ENCODE measurements around the gene COL6A1.
A peak's percentile ranks its signal among the peaks of the same experiment; 100 is the strongest.

The COL6A1 gene

GRCh38 chr21:45981151-45982091 is at the start of gene COL6A1:
Gene COL6A1, plus strand, starts transcription at chr21:45981770. Its CDS starts 81 bp downstream, at chr21:45981851.
- peak in 2 of 4 experiments; percentile 17 to 21 for DNase-seq (ENCODE audit: low read depth in 4 of 4, low spot score in 1 of 4)

GRCh38 chr21:45932922-45933502 is 48.6 kb upstream of the COL6A1 start:
- no peak for DNase-seq (ENCODE audit: low read depth in 4 of 4, low spot score in 1 of 4)

DNA sequence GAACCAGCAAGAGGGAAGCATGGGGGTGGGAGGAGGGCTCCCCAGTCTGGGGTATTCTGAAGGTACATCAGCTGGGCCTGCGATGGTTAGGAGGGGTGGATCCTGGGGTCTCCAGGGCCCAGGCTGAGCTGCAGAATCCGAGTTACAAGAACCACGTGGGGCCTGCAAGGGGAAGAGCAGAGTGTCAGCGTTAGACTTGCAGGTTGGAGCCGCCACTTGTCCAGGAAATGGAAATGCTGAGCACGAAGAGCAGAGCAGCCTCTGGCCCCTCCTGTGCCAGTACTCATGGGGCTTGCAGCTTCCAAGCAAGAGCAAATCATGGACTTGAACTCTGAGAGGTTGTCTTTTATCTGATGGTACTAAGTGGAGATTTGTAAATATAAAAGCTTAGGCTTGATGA is 47.5 kb upstream of the COL6A1 start:
- no peak for DNase-seq (ENCODE audit: low read depth in 4 of 4, low spot score in 1 of 4)

DNA sequence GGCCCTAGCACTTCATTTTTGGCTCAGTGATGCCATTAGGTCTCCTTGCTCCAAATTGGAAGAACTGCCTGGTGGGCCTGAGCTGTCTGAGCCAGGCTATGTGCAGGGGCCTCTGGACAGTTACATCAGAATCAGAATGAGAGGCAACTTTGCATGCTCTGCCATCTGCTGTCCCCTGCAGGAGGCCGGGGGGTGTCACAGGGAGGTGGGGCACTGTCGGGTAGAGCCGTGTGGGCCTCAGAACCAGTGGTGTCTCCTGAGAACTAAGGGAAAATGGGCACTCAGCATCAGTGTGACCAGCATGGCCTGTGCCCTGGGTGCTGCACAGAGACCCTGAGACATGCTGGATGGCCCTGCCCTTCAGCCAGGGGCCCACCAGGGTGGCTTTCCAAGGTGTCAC is 47.0 kb upstream of the COL6A1 start:
- no peak for DNase-seq (ENCODE audit: low read depth in 4 of 4, low spot score in 1 of 4)

DNA sequence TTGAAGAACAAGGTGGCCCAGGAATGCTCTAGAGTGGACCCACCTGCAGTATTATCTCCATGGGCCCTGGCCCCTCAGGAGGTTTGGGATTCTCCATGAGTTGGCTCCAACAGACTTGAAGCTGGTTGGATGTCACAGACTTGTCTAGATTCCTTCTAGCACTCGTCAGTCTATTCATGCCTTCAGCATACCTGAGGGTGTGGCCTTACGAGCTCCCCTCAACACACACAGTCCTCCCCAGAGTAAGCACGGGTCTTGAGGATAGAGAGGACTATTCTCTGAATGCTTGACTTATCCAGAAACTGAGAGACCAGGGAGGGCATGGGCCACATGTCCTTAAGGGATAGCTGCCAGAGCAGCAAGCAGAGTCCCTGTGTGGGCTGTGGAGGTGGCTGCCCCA is 45.9 kb upstream of the COL6A1 start:
- DNase-seq (ENCODE audit: low read depth in 4 of 4, low spot score in 1 of 4) = no peak

GRCh38 chr21:45937721-45938452 is 43.7 kb upstream of the COL6A1 start:
- DNase-seq (ENCODE audit: low read depth in 4 of 4, low spot score in 1 of 4) = no peak

GRCh38 chr21:45938453-45938755 is 43.2 kb upstream of the COL6A1 start:
- DNase-seq (ENCODE audit: low read depth in 4 of 4, low spot score in 1 of 4) = no peak

DNA sequence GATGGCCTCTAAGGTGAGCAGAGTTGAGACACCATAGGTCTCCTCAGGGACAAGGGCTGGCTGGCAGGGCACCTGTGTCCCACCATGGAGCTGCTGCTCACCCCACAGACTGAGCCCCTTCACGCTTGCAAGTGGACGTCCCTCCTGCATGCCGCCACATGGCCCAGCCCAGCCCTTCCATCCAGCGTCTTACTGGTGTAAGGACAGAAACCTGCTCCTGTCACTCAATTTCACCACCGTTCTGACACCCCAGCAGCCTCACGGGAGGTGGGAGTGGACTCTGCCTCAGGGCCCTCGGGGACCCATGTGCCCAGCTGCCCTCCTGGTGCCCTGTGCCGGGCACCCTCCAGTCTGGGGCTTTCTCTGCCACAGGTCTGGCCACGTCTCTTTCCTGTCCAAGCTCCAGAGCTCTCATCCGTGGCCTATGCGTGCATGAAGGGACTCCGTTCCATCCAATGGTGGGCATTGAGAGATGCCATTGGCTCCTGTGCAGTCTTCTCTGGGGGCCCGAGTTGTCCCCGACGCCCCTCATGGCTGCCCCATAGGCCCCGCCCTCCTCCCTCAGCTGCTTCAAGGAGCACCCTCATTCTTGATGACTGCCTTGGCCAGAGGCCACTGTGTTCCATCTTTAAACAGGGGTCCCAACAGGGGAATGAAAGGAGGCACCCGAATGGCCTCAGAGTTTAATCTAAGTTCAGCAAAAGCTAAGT is 42.6 kb upstream of the COL6A1 start:
- no peak for DNase-seq (ENCODE audit: low read depth in 4 of 4, low spot score in 1 of 4)

GRCh38 chr21:45939521-45940045 is 42.0 kb upstream of the COL6A1 start:
- no peak for DNase-seq (ENCODE audit: low read depth in 4 of 4, low spot score in 1 of 4)

- no peak for DNase-seq (ENCODE audit: low read depth in 4 of 4, low spot score in 1 of 4)
Measured at GRCh38 chr21:45940091-45940490, 41.5 kb upstream of the COL6A1 start.

DNA sequence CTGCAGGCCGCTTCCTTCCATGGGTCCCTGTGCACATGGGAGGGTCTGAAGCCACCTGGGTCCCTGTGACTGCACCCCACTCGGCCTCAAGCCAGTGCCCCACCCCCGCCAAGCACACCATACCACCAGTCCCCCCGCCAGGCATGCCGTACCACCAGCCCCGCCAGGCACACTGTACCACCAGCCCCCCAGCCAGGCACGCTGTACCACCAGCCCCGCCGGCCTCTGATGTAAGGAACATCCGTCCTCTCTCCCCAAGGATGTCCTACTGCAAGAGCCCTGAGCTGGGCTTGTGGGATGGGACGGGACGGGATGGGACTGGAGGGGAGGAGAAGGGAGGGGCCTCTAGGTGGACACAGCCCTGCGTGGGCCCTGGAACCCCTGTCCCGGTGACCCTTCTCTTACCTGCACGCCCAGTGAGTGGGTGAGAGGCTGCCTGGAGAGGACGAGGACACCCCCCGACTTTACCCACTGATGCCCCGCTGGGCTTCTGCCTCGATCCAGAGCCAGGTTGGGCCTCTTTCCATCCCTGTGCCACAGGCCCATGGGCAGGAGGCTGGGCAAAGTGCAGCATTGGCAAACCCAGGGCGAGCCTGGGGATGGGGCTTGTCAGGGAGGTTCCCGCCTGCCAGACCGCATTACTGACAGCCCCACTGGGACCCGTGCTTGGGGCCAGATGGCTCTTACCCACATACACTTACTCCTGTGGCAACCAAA is 40.8 kb upstream of the COL6A1 start:
- no peak for DNase-seq (ENCODE audit: low read depth in 4 of 4, low spot score in 1 of 4)

GRCh38 chr21:45941338-45941710 is 40.2 kb upstream of the COL6A1 start:
- DNase-seq (ENCODE audit: low read depth in 4 of 4, low spot score in 1 of 4) = no peak

DNA sequence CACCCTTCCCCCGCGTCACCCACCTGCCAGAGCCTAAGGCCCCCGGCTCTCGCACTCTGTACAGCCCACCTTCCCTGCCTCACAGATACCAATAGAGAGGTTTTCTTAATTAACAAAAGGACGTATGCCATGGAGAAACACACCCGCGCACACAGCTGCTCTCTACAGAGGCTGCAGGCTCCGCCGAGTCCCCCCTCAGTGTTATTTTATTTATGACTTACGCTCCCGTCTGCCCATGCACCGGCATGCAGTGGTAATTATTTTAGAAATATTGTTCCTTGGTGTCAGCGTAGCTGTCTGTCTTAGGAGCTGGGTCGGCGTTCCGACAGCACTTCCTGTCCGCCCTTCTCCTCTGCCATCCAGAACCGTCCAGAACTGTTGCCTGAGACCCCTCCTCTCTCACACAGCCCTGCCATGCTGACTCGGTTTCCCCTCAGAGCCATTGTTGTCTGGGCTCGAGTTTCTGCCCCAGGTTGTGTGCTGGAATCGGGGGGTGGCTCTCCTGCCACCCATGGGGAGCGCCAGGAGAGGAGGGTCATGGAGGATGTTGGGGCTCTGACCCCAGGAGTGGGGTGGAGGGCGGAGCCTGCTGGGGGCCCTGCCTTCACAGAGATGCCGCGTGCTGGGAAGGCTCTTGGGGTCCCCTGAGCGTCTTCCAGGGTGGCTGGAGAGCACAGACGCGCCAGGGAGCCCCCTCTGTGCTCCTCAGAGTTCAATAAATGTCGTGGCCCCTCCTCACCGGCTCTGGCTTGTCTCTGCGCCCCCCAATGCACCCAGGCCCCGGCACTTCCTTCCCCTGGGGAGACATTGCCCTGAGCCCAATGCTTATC is 39.6 kb upstream of the COL6A1 start:
- DNase-seq (ENCODE audit: low read depth in 4 of 4, low spot score in 1 of 4) = no peak

GRCh38 chr21:45942755-45943629 is 38.6 kb upstream of the COL6A1 start:
- no peak for DNase-seq (ENCODE audit: low read depth in 4 of 4, low spot score in 1 of 4)

DNA sequence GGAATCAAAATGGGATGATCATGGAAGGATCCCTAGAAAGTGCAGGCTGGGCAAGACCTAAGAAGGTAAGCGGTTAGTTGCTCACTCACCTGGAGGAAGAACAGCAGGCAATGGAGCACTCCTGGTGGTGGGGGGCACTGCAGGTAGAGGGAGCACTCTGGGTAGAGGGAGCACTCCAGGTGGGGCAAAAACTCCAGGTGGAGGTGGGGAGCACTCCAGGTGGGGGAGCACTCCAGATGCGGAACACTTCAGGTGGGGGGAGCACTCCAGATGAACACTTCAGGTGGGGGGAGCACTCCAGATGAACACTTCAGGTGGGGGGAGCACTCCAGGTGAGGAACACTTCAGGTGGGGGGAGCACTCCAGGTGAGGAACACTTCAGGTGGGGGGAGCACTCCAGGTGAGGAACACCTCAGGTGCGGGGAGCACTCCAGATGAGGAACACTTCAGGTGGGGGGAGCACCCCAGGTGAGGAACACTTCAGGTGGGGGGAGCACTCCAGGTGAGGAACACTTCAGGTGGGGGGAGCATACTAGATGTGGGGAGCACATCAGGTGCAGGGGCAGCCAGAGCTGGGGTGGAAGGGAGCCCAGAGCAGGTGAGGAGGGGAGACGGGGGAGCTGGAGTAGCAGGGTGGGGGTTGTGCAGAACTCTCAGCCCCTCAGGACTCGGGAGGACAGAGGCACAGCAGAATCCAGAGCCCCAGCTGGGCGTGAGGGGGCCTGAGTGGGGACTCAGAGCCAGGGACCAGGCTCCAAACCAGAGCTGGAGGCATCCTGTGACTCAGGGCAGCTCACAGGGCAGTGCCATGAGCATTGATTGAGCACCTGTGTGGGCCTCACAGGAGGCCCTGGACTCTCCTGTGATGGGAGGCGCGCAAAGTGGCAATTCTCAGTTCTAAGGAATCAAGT is 37.7 kb upstream of the COL6A1 start:
- DNase-seq (ENCODE audit: low read depth in 4 of 4, low spot score in 1 of 4) = no peak

GRCh38 chr21:45944601-45945000 is 37.0 kb upstream of the COL6A1 start:
- no peak for DNase-seq (ENCODE audit: low read depth in 4 of 4, low spot score in 1 of 4)

DNA sequence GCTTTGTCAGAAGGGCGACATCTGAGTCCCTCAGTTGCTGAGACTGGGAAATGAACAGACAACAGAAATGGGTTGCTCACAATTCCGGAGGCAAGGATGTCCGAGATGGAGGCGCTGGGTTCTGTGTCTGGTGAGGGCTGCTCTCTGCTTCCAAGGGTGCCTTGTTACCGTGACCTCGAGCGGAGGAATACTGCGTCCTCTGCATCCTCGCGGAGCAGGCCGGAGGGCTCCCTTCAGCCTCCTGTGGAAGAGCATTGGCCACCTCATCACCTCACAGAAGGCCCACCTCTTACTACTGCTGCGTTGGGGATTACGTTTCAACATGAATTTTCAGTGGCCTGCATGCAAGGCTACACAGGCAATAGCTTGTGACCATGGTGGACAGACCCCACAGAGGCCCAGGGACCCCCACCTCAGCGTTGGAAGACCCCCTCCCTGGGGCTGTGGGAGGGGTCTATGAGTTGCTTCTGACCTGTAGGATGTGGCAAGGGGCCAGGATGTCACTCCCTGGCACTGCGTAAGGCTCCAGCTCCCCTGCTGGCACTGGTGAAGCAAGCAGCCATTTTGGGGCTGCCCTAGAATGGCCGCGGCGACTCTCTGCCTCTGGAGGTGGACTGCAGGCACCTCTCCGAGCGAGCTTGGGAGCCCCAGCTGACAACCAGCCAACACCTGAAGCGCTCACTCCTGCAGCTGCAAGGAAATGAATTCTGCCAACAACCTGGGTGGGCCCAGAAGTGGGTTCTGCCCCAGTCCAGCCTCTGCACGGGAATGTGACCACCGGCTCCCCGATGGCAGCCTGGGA is 36.3 kb upstream of the COL6A1 start:
- no peak for DNase-seq (ENCODE audit: low read depth in 4 of 4, low spot score in 1 of 4)

All from stimulated activated CD4-positive, alpha-beta T cell treated with anti-CD3 and anti-CD28 coated beads, Interleukin-1b, Interleukin-23, amount 100 ng/mL, for 24 hours (primary cell).